ENCODE data around the gene CDK5RAP2.

- TF ChIP-seq CTCF (IDR thresholded peaks at IDR 0.05) (no peak), POLR2A (IDR thresholded peaks at IDR 0.05) (no peak)
These were observed 21.5 kb downstream of the CDK5RAP2 start for GRCh38 chr9:120558454-120558853.

Data from Peyer's patch (tissue), 4 donors.